ENCODE measurements around the gene ATG7. TPM values are rescaled to one million over a fixed set of nuclear protein-coding genes. Genes with fewer than 3 reads are reported as not detected.

ATG7 gene
- total RNA-seq, 4 donors from 2014 or later, result 31.3 to 67.7 (median 51.3) TPM

DNA sequence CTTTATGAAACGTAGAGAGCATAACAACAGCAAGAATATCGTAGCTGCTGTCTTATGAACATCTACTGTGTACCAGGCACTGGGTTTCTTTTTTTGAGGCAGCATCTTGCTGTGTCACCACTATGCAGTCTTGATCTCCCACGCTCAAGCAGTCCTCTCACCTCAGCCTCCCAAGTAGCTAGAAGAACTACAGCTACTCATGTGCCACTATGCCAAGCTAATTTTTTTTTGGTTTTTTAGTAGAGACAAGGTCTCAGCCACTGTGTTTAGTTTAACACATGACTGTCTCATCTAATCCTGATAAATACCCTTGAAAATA is 241.6 kb downstream of the ATG7 start:
- intact Hi-C loops (cut with DNase I), result no loop called here

DNA sequence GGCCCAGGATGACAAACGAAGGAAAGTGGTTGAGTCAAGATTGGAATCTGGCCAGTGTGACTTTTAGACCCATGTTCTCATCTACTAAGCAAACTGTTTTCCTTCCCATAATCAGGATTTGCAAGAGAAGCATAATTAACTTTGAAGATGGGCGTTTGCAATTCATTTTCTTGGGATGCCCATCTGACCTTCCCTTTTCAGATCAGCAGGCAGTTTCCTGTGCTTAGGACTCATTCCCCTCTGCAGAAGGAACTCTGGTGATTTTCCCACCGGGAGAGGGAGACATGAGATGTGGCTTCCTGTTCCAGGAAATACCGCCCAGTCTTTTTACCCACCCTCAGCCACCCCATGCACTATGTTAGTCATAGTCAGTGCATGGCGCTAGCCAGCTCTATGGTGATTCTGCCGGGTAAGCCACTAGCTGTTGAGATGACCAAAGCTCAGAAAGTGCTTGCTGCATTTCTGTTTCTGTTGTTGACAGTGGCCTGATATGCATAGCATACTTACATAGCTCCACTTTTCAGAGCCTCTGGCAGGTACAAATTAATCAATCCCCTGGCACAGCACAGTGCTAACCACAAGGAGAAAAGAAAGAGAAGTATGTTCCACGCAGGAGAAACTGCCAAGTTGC is 242.1 kb downstream of the ATG7 start:
- DNase-seq, result no peak
- TF ChIP-seq POLR2A (IDR thresholded peaks at IDR 0.05), result no peak
- TF ChIP-seq, protein P1, sequence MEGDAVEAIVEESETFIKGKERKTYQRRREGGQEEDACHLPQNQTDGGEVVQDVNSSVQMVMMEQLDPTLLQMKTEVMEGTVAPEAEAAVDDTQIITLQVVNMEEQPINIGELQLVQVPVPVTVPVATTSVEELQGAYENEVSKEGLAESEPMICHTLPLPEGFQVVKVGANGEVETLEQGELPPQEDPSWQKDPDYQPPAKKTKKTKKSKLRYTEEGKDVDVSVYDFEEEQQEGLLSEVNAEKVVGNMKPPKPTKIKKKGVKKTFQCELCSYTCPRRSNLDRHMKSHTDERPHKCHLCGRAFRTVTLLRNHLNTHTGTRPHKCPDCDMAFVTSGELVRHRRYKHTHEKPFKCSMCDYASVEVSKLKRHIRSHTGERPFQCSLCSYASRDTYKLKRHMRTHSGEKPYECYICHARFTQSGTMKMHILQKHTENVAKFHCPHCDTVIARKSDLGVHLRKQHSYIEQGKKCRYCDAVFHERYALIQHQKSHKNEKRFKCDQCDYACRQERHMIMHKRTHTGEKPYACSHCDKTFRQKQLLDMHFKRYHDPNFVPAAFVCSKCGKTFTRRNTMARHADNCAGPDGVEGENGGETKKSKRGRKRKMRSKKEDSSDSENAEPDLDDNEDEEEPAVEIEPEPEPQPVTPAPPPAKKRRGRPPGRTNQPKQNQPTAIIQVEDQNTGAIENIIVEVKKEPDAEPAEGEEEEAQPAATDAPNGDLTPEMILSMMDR (IDR thresholded peaks at IDR 0.05), result peak in 1 of 6 experiments; percentile 7

More for the DNA sequence above, 241.6 kb downstream of the ATG7 start:
- Histone ChIP-seq H3K4me3 (no peak overlapping the region), H3K27ac (peak overlapping the region; percentile 9 to 59 (median 50)), H3K27me3 (no peaks in the 10 kb centered on the region), H3K36me3 (no peaks in the 10 kb centered on the region), H3K4me1 (peaks cover 3 to 41% (median 20%) of the 10 kb centered on the region in 3 donors), H3K9me3 (no peaks in the 10 kb centered on the region)
- DNase-seq, result no peak
- 78 to 96% methylated on average over 3 of the region's 3 CpGs for WGBS, 2 donors
- TF ChIP-seq, protein P1 (IDR thresholded peaks at IDR 0.05), result no peak
- no peak for TF ChIP-seq POLR2A (IDR thresholded peaks at IDR 0.05)

DNA sequence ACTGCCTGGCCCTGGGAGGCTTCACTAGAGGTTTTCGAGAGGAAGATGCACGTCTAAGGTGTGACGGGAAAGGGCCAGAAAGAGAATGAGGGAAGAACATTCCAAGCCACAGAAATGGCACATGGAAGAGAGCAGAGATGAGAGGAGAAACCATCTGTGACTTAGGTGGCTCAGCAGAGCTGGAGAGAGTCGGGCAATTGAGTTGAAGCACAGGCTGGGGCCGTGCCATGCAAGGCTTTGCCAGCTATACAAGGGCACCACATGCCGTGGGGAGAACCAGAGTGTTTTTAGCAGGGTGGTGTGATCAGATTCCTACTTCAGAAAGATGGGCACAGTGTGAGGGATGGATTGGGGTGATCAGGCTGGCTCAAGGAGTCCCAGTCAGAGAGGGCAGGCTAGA is 245.4 kb downstream of the ATG7 start:
- intact Hi-C loops (cut with DNase I), result no loop called here
- no peaks in the 10 kb centered on the region for H3K27me3 ChIP-seq
- no peak overlapping the region for H3K27ac ChIP-seq
- WGBS, 2 donors, result 90 to 96% methylated on average over 6 of the region's 6 CpGs
- H3K4me3 ChIP-seq, result no peak overlapping the region
- H3K4me1 ChIP-seq, result peaks cover 0 to 21% (median 11%) of the 10 kb centered on the region in 3 donors
- TF ChIP-seq POLR2A (IDR thresholded peaks at IDR 0.05), result no peak
- TF ChIP-seq, protein P1 (IDR thresholded peaks at IDR 0.05), result no peak
- DNase-seq, result no peak
- H3K36me3 ChIP-seq, result no peaks in the 10 kb centered on the region
- H3K9me3 ChIP-seq, result no peaks in the 10 kb centered on the region

More for the DNA sequence above, 242.1 kb downstream of the ATG7 start:
- Histone ChIP-seq H3K27me3 (no peaks in the 10 kb centered on the region), H3K36me3 (no peaks in the 10 kb centered on the region), H3K27ac (peak overlapping the region; percentile 9 to 59 (median 50)), H3K9me3 (no peaks in the 10 kb centered on the region), H3K4me3 (no peak overlapping the region), H3K4me1 (peaks cover 0 to 35% (median 19%) of the 10 kb centered on the region in 3 donors)
- 26 to 44% methylated on average over 7 of the region's 7 CpGs for WGBS, 2 donors
- intact Hi-C loops (cut with DNase I), result no loop called here

DNA sequence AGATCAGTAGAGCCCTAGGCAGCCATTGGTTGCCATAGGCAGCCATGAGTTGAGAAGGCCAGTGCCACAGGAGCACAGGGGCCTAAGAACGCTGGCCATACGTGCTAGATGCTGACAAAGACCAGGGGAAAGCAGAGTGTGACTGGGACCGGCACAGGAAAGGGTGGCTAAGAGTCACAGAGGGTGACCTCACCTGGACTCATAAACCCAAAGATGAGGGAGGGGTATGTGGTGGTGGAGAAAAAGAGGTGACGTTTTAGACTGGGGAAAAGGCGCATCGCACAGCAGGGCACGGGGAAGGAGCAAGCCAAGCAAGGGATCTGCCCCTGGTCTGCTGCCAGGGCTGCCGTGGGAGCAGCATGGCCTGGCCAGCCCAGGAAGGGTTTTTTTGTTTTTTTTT is 249.0 kb downstream of the ATG7 start:
- no peak for DNase-seq
- no peak overlapping the region for H3K27ac ChIP-seq
- no peak overlapping the region for H3K4me3 ChIP-seq
- peaks cover 0 to 19% (median 0%) of the 10 kb centered on the region in 3 donors for H3K4me1 ChIP-seq
- no peaks in the 10 kb centered on the region for H3K27me3 ChIP-seq
- H3K9me3 ChIP-seq, result no peaks in the 10 kb centered on the region
- 89 to 97% methylated on average over 8 of the region's 8 CpGs for WGBS, 2 donors
- H3K36me3 ChIP-seq, result no peaks in the 10 kb centered on the region
- no peak for TF ChIP-seq POLR2A (IDR thresholded peaks at IDR 0.05)
- TF ChIP-seq, protein P1 (IDR thresholded peaks at IDR 0.05), result no peak
- intact Hi-C loops (cut with DNase I), result no loop called here

DNA sequence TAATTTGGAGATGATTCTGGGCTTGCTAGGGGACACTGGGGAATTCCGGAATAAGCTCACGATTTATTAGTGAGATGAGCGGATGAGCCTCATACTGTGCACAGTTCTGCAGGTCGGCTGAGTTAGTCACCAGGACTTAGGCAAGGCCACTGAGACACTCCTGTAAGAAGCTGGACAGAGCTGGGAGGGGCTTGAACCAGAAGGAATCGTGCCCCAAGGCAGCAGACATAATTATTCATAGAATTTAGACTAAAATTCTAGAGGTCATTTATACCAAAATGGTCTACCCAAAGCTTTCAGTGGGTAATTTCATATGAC is 250.2 kb downstream of the ATG7 start:
- Histone ChIP-seq H3K4me3 (no peak overlapping the region), H3K27ac (no peak overlapping the region), H3K4me1 (peaks cover 0 to 19% (median 0%) of the 10 kb centered on the region in 3 donors), H3K27me3 (no peaks in the 10 kb centered on the region), H3K9me3 (no peaks in the 10 kb centered on the region), H3K36me3 (no peaks in the 10 kb centered on the region)
- WGBS, 2 donors, result 80 to 85% methylated on average over 4 to 5 of the region's 5 CpGs
- DNase-seq, result no peak
- intact Hi-C loops (cut with DNase I), result no loop called here
- TF ChIP-seq, protein P1 (IDR thresholded peaks at IDR 0.05), result no peak
- no peak for TF ChIP-seq POLR2A (IDR thresholded peaks at IDR 0.05)
